SU-DHL-6 (cell line): ENCODE results near the gene ANKRD22.

Experiments used
- H2AFZ ChIP-seq: fragments of 200-600 bp; sonication (generic); 2 replicates; pipeline ENCODE4 v1.6.1; 2014; ENCODE audit warnings: low read depth, mild to moderate bottlenecking, moderate library complexity, mixed read lengths, antibody characterized with exemption, low read length; ENCODE audit not compliant: severe bottlenecking
- H3F3A ChIP-seq: fragments of 200-600 bp; shearing (Covaris generic); 2 replicates; pipeline ENCODE4 v1.6.0; 2016; ENCODE audit warnings: antibody characterized with exemption, mild to moderate bottlenecking; ENCODE audit not compliant: insufficient read depth
- H3K27ac ChIP-seq: fragments of 200-600 bp; sonication (generic); 2 replicates; pipeline ENCODE4 v1.5.1; 2016; ENCODE audit warnings: low read depth, mild to moderate bottlenecking, low read length, moderate library complexity, mixed read lengths
- H3K27me3 ChIP-seq: fragments of 200-600 bp; sonication (generic), shearing (Covaris generic); 2 replicates; pipeline ENCODE4 v1.6.0; 2014; ENCODE audit warnings: mild to moderate bottlenecking, low read length
- H3K36me3 ChIP-seq: fragments of 200-600 bp; sonication (generic); 2 replicates; pipeline ENCODE4 v1.6.1; 2014; ENCODE audit warnings: mild to moderate bottlenecking, low read length, mixed read lengths
- H3K4me2 ChIP-seq: fragments of 300-600, 200-600 bp; shearing (Covaris generic), sonication (generic); 2 replicates; pipeline ENCODE4 v1.6.0; 2014; ENCODE audit warnings: low read length, low read depth, mild to moderate bottlenecking; ENCODE audit not compliant: poor library complexity, severe bottlenecking
- H3K4me3 ChIP-seq: fragments of 200-600 bp; sonication (generic); 2 replicates; pipeline ENCODE4 v1.5.1; 2014; ENCODE audit warnings: antibody characterized with exemption, low read length, mild to moderate bottlenecking, mixed read lengths; ENCODE audit not compliant: insufficient read depth, poor library complexity, severe bottlenecking
- H3K79me2 ChIP-seq: fragments of 200-600 bp; sonication (generic); 2 replicates; pipeline ENCODE4 v1.6.1; 2014; ENCODE audit warnings: mild to moderate bottlenecking, low read length, moderate library complexity; ENCODE audit not compliant: insufficient read depth
- H3K9ac ChIP-seq: fragments of 200-600 bp; sonication (generic); 2 replicates; pipeline ENCODE4 v1.7.0; 2014; ENCODE audit warnings: mild to moderate bottlenecking, low read length
- H3K9me2 ChIP-seq: fragments of 200-600 bp; sonication (generic); replicated peaks from 2 replicates; pipeline ENCODE4 v1.6.1; 2014; ENCODE audit warnings: low read length; ENCODE audit not compliant: insufficient read depth
- H3K9me3 ChIP-seq: fragments of 200-600 bp; sonication (generic); 2 replicates; pipeline ENCODE4 v1.6.1; 2014; ENCODE audit warnings: low read length, mixed read lengths; ENCODE audit not compliant: insufficient read depth
- H4K20me1 ChIP-seq: fragments of 200-600 bp; sonication (generic); 2 replicates; pipeline ENCODE4 v1.6.1; 2014; ENCODE audit warnings: low read depth, mild to moderate bottlenecking, antibody characterized with exemption, low read length, moderate library complexity, mixed read lengths
- CTCF ChIP-seq: fragments of 200-600 bp; sonication (generic); IDR thresholded peaks from one replicate; pipeline ENCODE4 v1.5.1; 2017; ENCODE audit warnings: antibody characterized with exemption, mild to moderate bottlenecking, low read length, moderate library complexity; ENCODE audit not compliant: insufficient read depth, poor library complexity, severe bottlenecking
- EZH2phosphoT487 ChIP-seq: fragments of 200-600 bp; sonication (generic), shearing (Covaris generic); conservative IDR thresholded peaks from 2 replicates; pipeline ENCODE4 v1.6.1; 2018; ENCODE audit warnings: mild to moderate bottlenecking, antibody characterized with exemption, low read length, moderate library complexity, mixed read lengths

ANKRD22 gene

GRCh38 chr10:88857831-88858230 is 6.2 kb upstream of the ANKRD22 start:
- H3K36me3 ChIP-seq, result no peaks in the 10 kb centered on the region
- H3F3A ChIP-seq, result no peaks in the 10 kb centered on the region
- no peak overlapping the region for H2AFZ ChIP-seq
- H3K27me3 ChIP-seq, result no peaks in the 10 kb centered on the region
- H3K27ac ChIP-seq, result no peak overlapping the region
- no peak overlapping the region for H3K4me2 ChIP-seq
- H3K9ac ChIP-seq, result no peak overlapping the region
- H3K9me3 ChIP-seq, result no peaks in the 10 kb centered on the region
- TF ChIP-seq EZH2phosphoT487, result no peak
- TF ChIP-seq CTCF, result no peak
- no peaks in the 10 kb centered on the region for H4K20me1 ChIP-seq
- H3K4me3 ChIP-seq, result no peak overlapping the region
- H3K9me2 ChIP-seq, result no peaks in the 10 kb centered on the region
- H3K79me2 ChIP-seq, result no peaks in the 10 kb centered on the region

GRCh38 chr10:88854684-88855083 is 3.0 kb upstream of the ANKRD22 start:
- Histone ChIP-seq H2AFZ (no peak overlapping the region), H4K20me1 (no peaks in the 10 kb centered on the region), H3K9me3 (no peaks in the 10 kb centered on the region), H3K79me2 (no peaks in the 10 kb centered on the region), H3K9me2 (no peaks in the 10 kb centered on the region), H3F3A (no peaks in the 10 kb centered on the region), H3K36me3 (no peaks in the 10 kb centered on the region), H3K27ac (no peak overlapping the region), H3K4me3 (no peak overlapping the region), H3K9ac (no peak overlapping the region), H3K27me3 (no peaks in the 10 kb centered on the region), H3K4me2 (no peak overlapping the region)
- TF ChIP-seq CTCF, result no peak
- TF ChIP-seq EZH2phosphoT487, result no peak

GRCh38 chr10:88853155-88853881 is 1.7 kb upstream of the ANKRD22 start:
- Histone ChIP-seq H3K4me3 (no peak overlapping the region), H2AFZ (no peak overlapping the region), H3K79me2 (no peaks in the 10 kb centered on the region), H3K9me2 (no peaks in the 10 kb centered on the region), H3K27ac (no peak overlapping the region), H3K27me3 (no peaks in the 10 kb centered on the region), H3K9me3 (no peaks in the 10 kb centered on the region), H3K9ac (no peak overlapping the region), H4K20me1 (no peaks in the 10 kb centered on the region), H3F3A (no peaks in the 10 kb centered on the region), H3K36me3 (no peaks in the 10 kb centered on the region), H3K4me2 (no peak overlapping the region)
- TF ChIP-seq CTCF, result no peak
- no peak for TF ChIP-seq EZH2phosphoT487
